Measurements from ENCODE around the gene IL17RB. TPM values are rescaled to one million over a fixed set of nuclear protein-coding genes. Genes with fewer than 3 reads are reported as not detected.

Gene IL17RB
- total RNA-seq, 1 experiment from 2014 or later = 0.25 TPM

DNA sequence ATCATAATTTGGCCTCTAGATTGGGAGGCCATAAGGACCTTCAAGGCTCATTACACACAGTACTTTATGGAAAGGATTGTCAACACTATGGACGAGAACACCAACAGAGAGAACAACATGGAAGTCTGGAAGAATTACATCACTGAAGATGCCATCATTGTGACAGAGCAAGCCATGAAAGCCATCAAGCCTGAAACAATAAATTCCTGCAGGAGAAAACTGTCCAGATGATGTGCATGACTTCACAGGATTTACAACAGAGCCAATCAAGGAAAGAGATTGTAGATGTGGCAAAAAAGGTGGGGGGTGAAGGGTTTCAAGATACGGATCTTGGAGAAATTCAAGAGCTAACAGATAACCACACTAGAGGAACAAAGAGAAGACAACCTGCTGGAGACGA, 15.9 kb downstream of the IL17RB start:
- no peak for DNase-seq (ENCODE audit: low read depth)

DNA sequence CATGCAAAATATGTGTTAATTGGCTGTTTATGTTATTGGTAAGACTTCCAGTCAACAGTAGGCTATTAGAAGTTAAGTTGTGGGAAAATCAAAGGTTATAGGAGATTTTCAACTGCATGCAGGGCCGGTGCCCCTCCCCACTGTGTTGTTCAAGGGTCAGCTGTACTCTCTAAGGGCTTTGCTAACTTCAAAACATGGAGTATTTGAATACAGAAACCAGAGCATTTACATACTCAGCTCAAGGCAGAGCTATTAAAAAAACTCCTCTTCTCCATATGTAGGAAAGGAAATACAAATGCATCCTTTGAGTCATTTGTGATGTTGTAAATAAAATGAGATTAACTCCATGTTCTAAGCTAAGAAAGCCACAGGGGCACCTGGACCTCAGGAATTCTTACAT, 16.8 kb downstream of the IL17RB start:
- DNase-seq (ENCODE audit: low read depth) = no peak

DNA sequence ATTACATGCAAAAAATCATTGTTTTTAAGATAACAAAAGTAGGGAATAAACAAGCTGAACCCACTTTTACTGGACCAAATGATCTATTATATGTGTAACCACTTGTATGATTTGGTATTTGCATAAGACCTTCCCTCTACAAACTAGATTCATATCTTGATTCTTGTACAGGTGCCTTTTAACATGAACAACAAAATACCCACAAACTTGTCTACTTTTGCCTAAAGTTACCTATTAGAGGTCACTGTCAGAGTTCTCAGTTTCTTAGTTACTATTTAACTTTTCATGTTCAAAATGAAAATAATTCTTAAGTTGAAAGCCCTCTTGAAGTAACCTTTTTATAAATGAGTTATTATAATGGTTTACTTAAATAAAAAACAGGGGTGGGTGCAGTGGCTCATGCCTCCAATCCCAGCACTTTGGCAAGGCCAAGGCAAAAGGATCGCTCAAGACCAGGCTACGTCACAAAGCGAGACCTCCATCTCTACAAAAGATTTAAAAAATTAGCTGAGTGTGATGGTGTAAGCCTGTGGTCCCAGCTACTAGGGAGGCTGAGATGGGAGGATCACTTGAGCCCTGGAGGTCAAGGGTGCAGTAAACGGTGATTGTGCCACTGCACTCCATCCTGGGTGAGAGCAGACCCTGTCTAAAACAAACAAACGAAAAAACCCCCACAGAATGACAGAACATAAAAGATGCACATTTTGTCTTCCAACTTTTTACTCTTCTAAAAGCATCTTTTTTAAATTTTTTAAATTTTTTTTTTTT, 19.5 kb downstream of the IL17RB start:
- DNase-seq (ENCODE audit: low read depth) = no peak

- peak; percentile 2 for DNase-seq (ENCODE audit: low read depth)
These were observed 34.3 kb downstream of the IL17RB start for GRCh38 chr3:53880396-53881345.

GRCh38 chr3:53881691-53882593, 35.6 kb downstream of the IL17RB start, which contains the start of gene ACTR8:
Gene ACTR8, minus strand, starts transcription at chr3:53882152. Its CDS starts 51 bp downstream, at chr3:53882101.
- DNase-seq (ENCODE audit: low read depth) = peak; percentile 71

GRCh38 chr3:53883008-53883407, 36.6 kb downstream of the IL17RB start:
- no peak for DNase-seq (ENCODE audit: low read depth)

DNA sequence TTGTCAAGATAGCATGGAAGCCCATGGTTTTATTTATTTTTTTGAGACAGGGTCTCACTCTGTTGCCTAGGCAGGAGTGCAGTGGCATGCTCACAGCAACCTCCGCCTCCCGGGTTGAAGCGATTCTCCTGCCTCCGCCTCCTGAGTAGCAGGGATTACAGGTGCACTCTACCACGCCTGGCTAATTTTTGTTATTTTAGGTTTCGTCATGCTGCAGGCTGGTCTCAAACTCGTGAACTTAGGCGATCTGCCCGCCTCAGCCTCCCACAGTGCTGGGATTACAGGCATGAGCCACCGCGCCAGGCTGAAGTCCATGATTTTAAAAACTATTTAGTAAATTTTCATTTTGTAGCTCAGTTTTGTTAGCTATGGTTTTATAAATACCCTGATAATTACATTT, 38.3 kb downstream of the IL17RB start:
- DNase-seq (ENCODE audit: low read depth) = no peak

- DNase-seq (ENCODE audit: low read depth) = no peak
These were observed 38.9 kb downstream of the IL17RB start for GRCh38 chr3:53885239-53885638.

DNA sequence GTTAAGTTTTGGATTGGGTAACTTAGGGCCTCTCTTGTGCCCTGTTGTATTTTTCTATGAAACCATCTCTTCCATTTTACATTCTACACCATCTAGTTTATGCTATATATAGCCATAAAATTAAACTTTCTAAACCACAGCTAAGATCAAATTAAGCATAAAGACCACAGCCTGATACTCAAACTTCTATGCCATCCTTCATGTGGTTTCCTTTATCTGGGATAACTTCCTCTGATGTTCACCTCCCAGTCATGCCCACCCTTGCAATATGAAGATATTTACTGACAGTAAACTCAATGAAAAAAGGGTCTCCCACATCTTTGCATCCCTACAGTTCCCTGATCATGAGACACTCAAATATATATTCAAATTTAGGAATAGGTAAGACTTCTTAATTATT, 41.1 kb downstream of the IL17RB start:
- DNase-seq (ENCODE audit: low read depth) = no peak

DNA sequence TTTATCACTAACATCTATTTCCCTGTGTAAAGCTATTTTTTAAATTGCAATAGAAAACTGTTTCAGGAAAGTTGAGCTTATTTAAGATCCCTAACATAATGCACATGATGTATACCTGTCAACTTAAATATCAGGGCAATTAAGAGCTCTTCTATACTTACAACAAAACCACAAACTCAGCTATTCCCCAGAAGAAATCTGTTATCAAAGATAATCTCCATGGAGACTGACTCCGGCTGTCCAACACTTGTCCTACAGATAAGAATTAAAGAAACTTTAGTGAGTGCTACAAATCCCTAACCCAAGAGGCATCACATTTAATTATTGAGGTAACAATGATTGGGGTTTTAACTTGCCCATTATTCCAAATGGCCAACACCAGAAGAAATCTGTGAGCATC, 41.9 kb downstream of the IL17RB start:
- no peak for DNase-seq (ENCODE audit: low read depth)

DNA sequence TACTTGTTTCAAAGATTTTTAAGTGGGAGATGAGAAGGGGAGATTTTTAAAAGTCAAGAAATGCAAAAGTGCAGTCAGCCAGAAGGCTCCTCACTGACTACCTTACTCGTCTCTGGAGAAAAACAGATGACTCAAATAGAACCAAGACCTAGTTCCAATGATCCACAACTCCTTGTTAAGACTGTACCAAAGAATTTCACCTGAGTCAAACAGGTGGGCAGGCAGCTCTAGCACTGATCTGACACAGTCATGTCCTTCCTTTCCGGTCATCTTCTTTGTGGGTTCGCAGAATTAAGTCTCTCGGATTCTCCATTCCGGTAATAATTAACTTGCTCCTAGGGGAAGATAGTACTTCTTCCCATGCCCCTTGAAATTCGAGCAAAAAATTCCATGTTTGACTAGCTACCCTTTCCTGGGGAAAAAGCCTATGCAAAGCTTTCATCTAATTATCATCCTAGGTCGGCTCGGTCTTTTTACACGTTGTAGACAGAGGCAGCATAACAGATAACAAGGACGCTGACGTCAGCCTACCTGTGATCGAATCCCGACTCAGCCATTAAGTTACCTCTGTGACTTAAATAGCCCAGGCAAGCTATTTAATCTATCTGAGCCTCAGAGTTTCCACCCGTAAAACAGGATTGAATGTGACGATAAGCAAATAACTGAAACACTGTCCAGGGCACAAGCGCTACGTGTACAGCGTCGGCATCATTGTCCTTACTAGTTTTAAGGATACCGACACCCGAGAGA, 44.5 kb downstream of the IL17RB start:
- DNase-seq (ENCODE audit: low read depth) = peak; percentile 30

GRCh38 chr3:53891497-53892285, 45.3 kb downstream of the IL17RB start, which contains the start of gene SELENOK:
Gene SELENOK, minus strand, starts transcription at chr3:53891859.
- peak; percentile 96 for DNase-seq (ENCODE audit: low read depth)

DNA sequence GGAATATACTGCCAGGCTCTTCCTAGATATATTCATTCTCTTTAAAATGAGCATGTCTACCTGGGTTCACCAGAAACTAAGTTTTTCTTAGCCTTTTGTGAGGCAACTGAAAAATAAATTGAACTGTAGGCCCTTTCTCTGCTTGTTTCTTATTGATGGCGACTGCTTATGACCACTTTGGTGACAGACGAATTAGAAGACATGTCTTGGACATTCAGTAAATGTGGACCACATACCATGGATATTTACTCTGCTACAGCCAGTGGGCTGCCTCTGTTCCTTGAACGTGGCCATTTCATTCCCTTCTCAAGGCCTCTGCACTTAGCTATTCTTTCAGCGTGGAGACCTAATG, 45.9 kb downstream of the IL17RB start:
- no peak for DNase-seq (ENCODE audit: low read depth)

- no peak for DNase-seq (ENCODE audit: low read depth)
These were observed 53.4 kb downstream of the IL17RB start for GRCh38 chr3:53899750-53900149.

DNA sequence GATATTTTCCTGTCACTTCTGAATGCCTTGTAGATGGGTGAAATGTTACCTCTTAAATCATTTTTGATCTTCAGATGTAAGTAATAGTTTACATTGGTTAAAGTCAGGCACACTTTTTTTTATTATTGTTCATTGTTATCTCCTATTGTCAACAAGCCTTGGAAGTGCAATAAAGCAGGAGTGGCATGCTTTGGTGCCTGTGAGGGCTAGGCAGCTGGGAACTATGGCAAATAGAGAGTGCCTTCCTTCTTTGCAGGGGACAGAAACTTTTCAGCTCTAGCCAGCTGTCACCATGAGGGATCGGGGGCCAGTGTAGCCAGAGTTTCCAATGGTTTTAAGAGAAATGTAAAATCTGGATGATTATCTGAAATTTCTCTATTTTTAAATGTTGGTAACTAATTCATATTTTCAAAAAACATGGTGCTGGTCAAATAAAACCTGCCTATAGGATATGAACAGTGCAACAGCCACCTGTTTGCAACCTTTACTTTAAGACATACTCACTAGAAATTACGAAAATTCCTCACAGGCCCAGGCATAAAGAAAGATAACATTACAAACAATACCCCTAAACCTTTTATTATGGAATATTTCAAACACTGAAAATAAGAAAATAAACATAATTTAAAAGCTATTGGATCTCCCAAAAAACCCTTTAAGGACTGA, 54.4 kb downstream of the IL17RB start:
- no peak for DNase-seq (ENCODE audit: low read depth)

- no peak for DNase-seq (ENCODE audit: low read depth)
These were observed 55.7 kb downstream of the IL17RB start for GRCh38 chr3:53902067-53902466.

DNA sequence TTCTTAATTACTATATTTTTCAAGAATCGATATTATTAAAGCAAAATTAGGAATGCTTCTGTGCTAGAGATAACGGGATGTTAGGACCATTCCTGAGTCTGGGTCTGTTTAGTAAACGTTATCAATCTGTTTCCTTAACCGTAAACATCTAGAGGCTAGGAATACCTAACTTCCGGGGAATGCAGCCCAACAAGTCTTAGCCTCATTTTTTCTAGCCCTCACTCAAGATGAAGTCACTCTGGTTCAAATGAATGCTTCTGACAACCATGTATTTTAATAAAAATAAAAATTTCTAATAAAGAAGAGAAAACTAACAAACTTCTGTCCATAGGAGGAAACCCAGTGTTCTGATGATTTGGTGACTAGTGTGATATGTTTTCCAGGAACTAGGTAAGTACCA, 56.3 kb downstream of the IL17RB start:
- DNase-seq (ENCODE audit: low read depth) = no peak

DNA sequence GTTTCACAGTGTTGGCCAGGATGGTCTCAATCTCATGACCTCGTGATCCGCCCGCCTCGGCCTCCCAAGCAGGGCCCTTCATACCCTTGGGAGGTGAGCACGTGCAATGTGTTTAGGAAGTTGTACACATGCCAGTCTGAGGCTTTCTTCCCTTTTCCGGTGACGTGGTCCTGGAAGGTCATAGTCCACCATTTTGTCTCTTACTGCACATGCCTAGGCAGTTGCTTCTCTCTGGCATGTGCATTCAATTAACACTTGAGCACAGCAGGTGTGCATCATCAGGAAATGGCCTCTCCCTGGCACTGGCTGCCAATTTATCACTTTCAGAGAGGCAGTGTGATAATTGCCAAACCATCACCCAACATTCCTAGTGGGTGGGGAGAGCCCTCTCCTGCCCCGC, 67.0 kb downstream of the IL17RB start:
- DNase-seq (ENCODE audit: low read depth) = no peak
